Left ventricle myocardium superior (tissue), 1 donor: Measurements from ENCODE around the gene ARL2. TPM values are rescaled to one million over a fixed set of nuclear protein-coding genes. Genes with fewer than 3 reads are reported as not detected.

Source experiments
- ATAC-seq: fragments of 200-7000 bp; cut with Tn5 transposase; one replicate; pipeline ENCODE4 v1.9.1; 2020; ENCODE audit warnings: mild to moderate bottlenecking, moderate library complexity
- DNase-seq: peaks from one replicate; pipeline ENCODE4 v3.0.0-alpha.2; 2020
- intact Hi-C: fragments of 100-400 bp; cut with micrococcal nuclease; formaldehyde crosslinking; loops from one replicate; pipeline ENCODE4 v1.11.0; 2022
- microRNA-seq: library from miRNA; unstranded; fragments of <30 nt; microRNA quantifications from one replicate; pipeline ENCODE4 v1.2.0, GENCODE V29; 2020; ENCODE audit warnings: borderline number of aligned reads
- total RNA-seq: library from RNA; stranded (reverse); fragmentation: NEBNext Ultra II Directional; extraction: Animal tissue kit (Norgen Biotek cat#: 25700); gene quantifications from one replicate; pipeline ENCODE4 v1.2.1, GENCODE V29; 2021
- donor health status: DM: no; HTN: yes; CAD: no; lungs with severe emphysema.

ARL2 gene
- total RNA-seq, 1 donor from 2014 or later = 115 TPM

GRCh38 chr11:65065851-65066250, 51.9 kb downstream of the ARL2 start:
- ATAC-seq (no peak), DNase-seq (no peak)
- intact Hi-C loops = no loop called here

GRCh38 chr11:65066315-65066714, 52.4 kb downstream of the ARL2 start:
- ATAC-seq (no peak), DNase-seq (no peak)
- intact Hi-C loops = no loop called here

GRCh38 chr11:65066805-65067291, 52.9 kb downstream of the ARL2 start:
- ATAC-seq (no peak), DNase-seq (no peak)
- intact Hi-C loops = no loop called here

- no peak for ATAC-seq
- DNase-seq = no peak
- intact Hi-C loops = no loop called here
These were observed 53.5 kb downstream of the ARL2 start for GRCh38 chr11:65067446-65067845.

- intact Hi-C loops = no loop called here
- no peak for DNase-seq
- ATAC-seq = no peak
These were observed 55.3 kb downstream of the ARL2 start for GRCh38 chr11:65069217-65069616.

Small RNA genes within 50 kb of the gene (microRNA-seq; reads per million reads assigned to microRNA genes)
- gene MIR6879 = not detected

Other genes starting within 250 kb of the ARL2 start
- gene SF1, start 235.6 kb upstream of the ARL2 start, total RNA-seq = 191 TPM
- 8.6 TPM for gene MAP4K2, start 210.9 kb upstream of the ARL2 start, total RNA-seq
- gene MEN1, start 203.6 kb upstream of the ARL2 start, total RNA-seq = 9.1 TPM
- gene CDC42BPG, start 169.5 kb upstream of the ARL2 start, total RNA-seq = 0.40 TPM
- 52.5 TPM for gene EHD1, start 135.5 kb upstream of the ARL2 start, total RNA-seq
- 13.0 TPM for gene ATG2A, start 97.0 kb upstream of the ARL2 start, total RNA-seq
- gene PPP2R5B, start 89.5 kb upstream of the ARL2 start, total RNA-seq = 18.4 TPM
- not detected for gene GPHA2, start 78.3 kb upstream of the ARL2 start, total RNA-seq
- not detected for gene MAJIN, start 42.1 kb upstream of the ARL2 start, total RNA-seq
- 1.2 TPM for gene BATF2, start 17.2 kb upstream of the ARL2 start, total RNA-seq
- 19.3 TPM for gene SNX15, start 13.3 kb downstream of the ARL2 start, total RNA-seq
- 7.5 TPM for gene SAC3D1, start 27.1 kb downstream of the ARL2 start, total RNA-seq
- gene NAALADL1, start 44.4 kb downstream of the ARL2 start, total RNA-seq = 5.3 TPM
- 1.3 TPM for gene CDCA5, start 69.9 kb downstream of the ARL2 start, total RNA-seq
- 23.7 TPM for gene ZFPL1, start 70.1 kb downstream of the ARL2 start, total RNA-seq
- gene VPS51, start 82.1 kb downstream of the ARL2 start, total RNA-seq = 84.8 TPM
- gene TM7SF2, start 97.7 kb downstream of the ARL2 start, total RNA-seq = 112 TPM
- 5.5 TPM for gene ZNHIT2, start 103.5 kb downstream of the ARL2 start, total RNA-seq
- gene FAU, start 108.0 kb downstream of the ARL2 start, total RNA-seq = 724 TPM
- 33.7 TPM for gene MRPL49, start 108.2 kb downstream of the ARL2 start, total RNA-seq
- gene SYVN1, start 120.4 kb downstream of the ARL2 start, total RNA-seq = 38.6 TPM
- gene SPDYC, start 156.1 kb downstream of the ARL2 start, total RNA-seq = not detected
- gene CAPN1, start 167.8 kb downstream of the ARL2 start, total RNA-seq = 90.1 TPM
- gene POLA2, start 247.8 kb downstream of the ARL2 start, total RNA-seq = 3.5 TPM